OCI-LY3 (cell line): ENCODE results near the gene ABHD17C.
A peak's percentile ranks its signal among the peaks of the same experiment; 100 is the strongest.
"Not testable (repeated sequence)": the region's sequence is repeated elsewhere in the genome, so short reads cannot be mapped to it uniquely, and the experiment has no call there.

Source experiments
- H2AFZ ChIP-seq: fragments of 200-600, 300-600 bp; shearing (Covaris generic); 2 replicates; pipeline ENCODE4 v1.6.0; 2014; ENCODE audit warnings: antibody characterized with exemption, low read depth, low read length
- H3K27ac ChIP-seq: fragments of 200-600, 300-600 bp; sonication (generic); 2 replicates; pipeline ENCODE4 v1.5.1; 2014; ENCODE audit warnings: mild to moderate bottlenecking, low read length, moderate library complexity, mixed read lengths
- H3K27me3 ChIP-seq: fragments of 200-600, 300-600 bp; sonication (generic); 2 replicates; pipeline ENCODE4 v1.6.1; 2014; ENCODE audit warnings: low read depth, low read length, mixed read lengths
- H3K36me3 ChIP-seq: fragments of 200-600, 300-600 bp; sonication (generic); replicated peaks from 2 replicates; pipeline ENCODE3; 2014; ENCODE audit warnings: low read depth, low read length, mixed read lengths
- H3K4me1 ChIP-seq: fragments of 300-600, 200-600 bp; sonication (generic); 2 replicates; pipeline ENCODE4 v1.6.1; 2014; ENCODE audit warnings: low read length, mixed read lengths
- H3K4me2 ChIP-seq: fragments of 200-600, 300-600 bp; sonication (generic); 2 replicates; pipeline ENCODE4 v1.6.1; 2014; ENCODE audit warnings: low read length, mixed read lengths
- H3K4me3 ChIP-seq: fragments of 300-600, 200-600 bp; sonication (generic); 2 replicates; pipeline ENCODE4 v1.5.1; 2014; ENCODE audit warnings: antibody characterized with exemption, mild to moderate bottlenecking, low read length, moderate library complexity
- H3K79me2 ChIP-seq: fragments of 300-600, 200-600 bp; shearing (Covaris generic); 2 replicates; pipeline ENCODE4 v1.6.1; 2014; ENCODE audit warnings: mild to moderate bottlenecking, low read length, mixed read lengths
- H3K9ac ChIP-seq: fragments of 300-600, 200-600 bp; shearing (Covaris generic); 2 replicates; pipeline ENCODE4 v1.6.0; 2014; ENCODE audit warnings: mild to moderate bottlenecking, low read length, moderate library complexity
- H3K9me3 ChIP-seq: fragments of 200-600, 300-600 bp; shearing (Covaris generic); 2 replicates; pipeline ENCODE4 v1.6.1; 2014; ENCODE audit warnings: low read length, mixed read lengths; ENCODE audit not compliant: insufficient read depth
- H4K20me1 ChIP-seq: fragments of 200-600, 300-600 bp; sonication (generic); 2 replicates; pipeline ENCODE4 v1.6.1; 2016; ENCODE audit warnings: low read length, mixed read lengths; ENCODE audit not compliant: insufficient read depth
- EZH2phosphoT487 ChIP-seq: fragments of 200-600 bp; shearing (Covaris generic); IDR thresholded peaks from 2 replicates; pipeline ENCODE4 v1.6.1; 2018; ENCODE audit warnings: antibody characterized with exemption, mixed run types, low read depth
- TF ChIP-seq, protein P1 (sequence below): fragments of 200-600, 300-600 bp; sonication (generic); IDR thresholded peaks from 2 replicates; pipeline ENCODE4 v1.5.1; 2014; ENCODE audit warnings: antibody characterized with exemption, low read length, low read depth

ABHD17C gene

DNA sequence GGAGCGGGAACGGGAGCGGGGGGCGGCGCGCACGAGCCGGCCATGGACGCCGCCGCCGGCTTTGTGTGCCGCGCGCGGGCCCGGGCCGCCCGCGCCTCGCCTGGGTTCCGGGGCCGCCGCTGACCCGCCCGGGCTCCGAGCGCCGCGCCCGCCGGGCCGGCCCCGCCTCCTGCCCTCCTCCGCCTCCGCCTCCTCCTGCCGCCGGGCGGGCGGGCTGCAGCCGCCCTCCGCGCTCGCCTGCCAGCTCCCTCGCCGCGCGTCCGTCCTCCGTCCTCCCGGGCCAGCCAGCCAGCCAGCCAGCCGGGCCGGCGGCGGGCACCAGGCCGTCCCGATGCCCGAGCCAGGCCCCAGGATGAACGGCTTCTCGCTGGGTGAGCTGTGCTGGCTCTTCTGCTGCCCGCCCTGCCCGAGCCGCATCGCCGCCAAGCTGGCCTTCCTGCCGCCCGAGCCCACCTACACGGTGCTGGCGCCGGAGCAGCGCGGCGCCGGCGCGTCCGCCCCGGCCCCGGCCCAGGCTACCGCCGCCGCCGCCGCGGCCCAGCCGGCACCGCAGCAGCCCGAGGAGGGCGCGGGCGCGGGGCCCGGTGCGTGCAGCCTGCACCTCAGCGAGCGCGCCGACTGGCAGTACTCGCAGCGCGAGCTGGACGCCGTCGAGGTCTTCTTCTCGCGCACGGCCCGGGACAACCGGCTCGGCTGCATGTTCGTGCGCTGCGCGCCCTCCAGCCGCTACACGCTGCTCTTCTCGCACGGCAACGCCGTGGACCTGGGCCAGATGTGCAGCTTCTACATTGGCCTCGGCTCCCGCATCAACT is at the start of gene ABHD17C:
Gene ABHD17C, plus strand, starts transcription at position 212 of the 812 bp plus-strand sequence. Its CDS starts 120 bp downstream, at position 332.
- no peaks in the 10 kb centered on the region for H3K9me3 ChIP-seq
- peak within 1 kb of the TSS; percentile 94 for H3K9ac ChIP-seq
- peak within 1 kb of the TSS; percentile 98 for H3K4me3 ChIP-seq
- H3K4me2 ChIP-seq, result peak within 1 kb of the TSS; percentile 93
- H4K20me1 ChIP-seq, result peaks cover 34% of the 10 kb centered on the region
- H3K79me2 ChIP-seq, result peaks cover 49% of the 10 kb centered on the region
- H3K27ac ChIP-seq, result peak within 1 kb of the TSS; percentile 47
- no peaks in the 10 kb centered on the region for H3K27me3 ChIP-seq
- H2AFZ ChIP-seq, result peak within 1 kb of the TSS; percentile 99
- TF ChIP-seq, protein P1, sequence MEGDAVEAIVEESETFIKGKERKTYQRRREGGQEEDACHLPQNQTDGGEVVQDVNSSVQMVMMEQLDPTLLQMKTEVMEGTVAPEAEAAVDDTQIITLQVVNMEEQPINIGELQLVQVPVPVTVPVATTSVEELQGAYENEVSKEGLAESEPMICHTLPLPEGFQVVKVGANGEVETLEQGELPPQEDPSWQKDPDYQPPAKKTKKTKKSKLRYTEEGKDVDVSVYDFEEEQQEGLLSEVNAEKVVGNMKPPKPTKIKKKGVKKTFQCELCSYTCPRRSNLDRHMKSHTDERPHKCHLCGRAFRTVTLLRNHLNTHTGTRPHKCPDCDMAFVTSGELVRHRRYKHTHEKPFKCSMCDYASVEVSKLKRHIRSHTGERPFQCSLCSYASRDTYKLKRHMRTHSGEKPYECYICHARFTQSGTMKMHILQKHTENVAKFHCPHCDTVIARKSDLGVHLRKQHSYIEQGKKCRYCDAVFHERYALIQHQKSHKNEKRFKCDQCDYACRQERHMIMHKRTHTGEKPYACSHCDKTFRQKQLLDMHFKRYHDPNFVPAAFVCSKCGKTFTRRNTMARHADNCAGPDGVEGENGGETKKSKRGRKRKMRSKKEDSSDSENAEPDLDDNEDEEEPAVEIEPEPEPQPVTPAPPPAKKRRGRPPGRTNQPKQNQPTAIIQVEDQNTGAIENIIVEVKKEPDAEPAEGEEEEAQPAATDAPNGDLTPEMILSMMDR, result no peak
- no peak for TF ChIP-seq EZH2phosphoT487
- H3K4me1 ChIP-seq, result peaks cover 18% of the 10 kb centered on the region
- peaks cover 21% of the 10 kb centered on the region for H3K36me3 ChIP-seq

DNA sequence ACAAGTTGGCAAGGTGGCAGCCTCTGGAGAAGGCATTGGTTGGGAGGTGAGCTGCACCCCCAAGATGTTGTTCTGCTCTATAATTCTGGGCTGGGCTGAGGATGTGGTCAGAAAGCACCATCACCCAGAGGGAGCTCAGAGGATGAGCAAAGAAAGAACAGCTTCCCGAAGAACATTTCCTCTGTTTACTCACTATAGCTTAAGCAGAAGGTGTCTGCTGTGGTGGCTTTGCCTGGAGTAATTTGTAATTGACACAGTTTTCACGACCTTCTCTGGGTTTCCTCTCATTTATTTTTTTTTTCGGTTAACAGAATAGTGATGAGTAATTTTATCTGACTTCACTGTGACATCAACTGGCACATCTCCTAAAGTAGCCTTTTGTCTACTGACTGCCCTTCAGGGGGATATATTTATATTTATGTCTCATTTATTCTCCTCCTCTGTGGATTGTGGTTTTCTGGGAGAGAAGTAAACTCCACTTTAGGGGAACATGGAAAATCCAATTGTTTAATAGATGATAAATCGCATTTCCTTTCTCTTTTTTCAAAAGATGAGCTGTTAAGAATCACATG is 49.5 kb upstream of the ABHD17C start:
- Histone ChIP-seq H3K9ac (no peak overlapping the region), H3K9me3 (peaks cover 15% of the 10 kb centered on the region), H3K4me3 (no peak overlapping the region), H2AFZ (no peak overlapping the region), H3K4me2 (no peak overlapping the region), H3K27me3 (no peaks in the 10 kb centered on the region), H3K36me3 (no peaks in the 10 kb centered on the region), H4K20me1 (no peaks in the 10 kb centered on the region), H3K4me1 (no peaks in the 10 kb centered on the region), H3K79me2 (no peaks in the 10 kb centered on the region), H3K27ac (no peak overlapping the region)
- TF ChIP-seq EZH2phosphoT487, result no peak
- TF ChIP-seq, protein P1, result no peak

DNA sequence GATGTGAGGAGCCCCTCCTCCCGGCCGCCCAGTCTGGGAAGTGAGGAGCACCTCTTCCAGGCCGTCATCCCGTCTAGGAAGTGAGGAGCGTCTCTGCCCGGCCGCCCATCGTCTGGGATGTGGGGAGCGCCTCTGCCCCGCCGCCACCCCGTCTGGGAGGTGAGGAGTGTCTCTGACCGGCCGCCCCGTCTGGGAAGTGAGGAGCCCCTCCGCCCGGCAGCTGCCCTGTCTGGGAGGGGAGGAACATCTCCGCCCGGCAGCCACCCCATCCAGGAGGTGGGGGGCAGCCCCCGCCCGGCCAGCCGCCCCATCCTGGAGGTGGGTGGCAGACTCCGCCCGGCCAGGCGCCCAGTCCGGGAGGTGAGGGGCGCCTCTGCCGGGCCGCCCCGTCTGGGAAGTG is 47.7 kb upstream of the ABHD17C start:
- H3K9me3 ChIP-seq, result peaks cover 19% of the 10 kb centered on the region
- not testable (repeated sequence) for H3K27me3 ChIP-seq, H3K79me2 ChIP-seq, H3K4me3 ChIP-seq, H3K4me2 ChIP-seq, H3K9ac ChIP-seq, H3K4me1 ChIP-seq, H3K27ac ChIP-seq, H3K36me3 ChIP-seq, H4K20me1 ChIP-seq, H2AFZ ChIP-seq

DNA sequence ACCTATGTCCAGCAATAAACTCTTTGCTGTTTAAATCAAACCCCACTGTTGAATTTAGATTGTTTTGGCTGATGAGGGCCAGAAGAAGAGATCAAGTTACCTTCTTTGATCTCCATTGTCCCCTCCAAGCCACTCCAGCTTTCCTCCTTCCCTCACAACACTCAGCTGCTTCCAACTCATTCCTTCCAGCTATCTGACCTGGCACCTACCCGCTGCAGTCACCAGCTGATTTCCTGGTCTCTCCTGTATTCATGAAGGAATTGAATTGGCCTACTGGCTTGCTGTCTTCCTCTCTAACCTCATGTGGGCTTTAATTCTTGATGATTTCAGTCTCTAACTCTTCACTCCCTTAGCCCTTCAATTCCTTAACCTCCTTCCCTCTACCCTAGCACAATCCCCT is 40.8 kb upstream of the ABHD17C start:
- no peak overlapping the region for H3K9ac ChIP-seq
- no peaks in the 10 kb centered on the region for H3K79me2 ChIP-seq
- H3K9me3 ChIP-seq, result peaks cover 14% of the 10 kb centered on the region; the same call in 1 of the 2 replicates
- H3K36me3 ChIP-seq, result no peaks in the 10 kb centered on the region
- no peaks in the 10 kb centered on the region for H4K20me1 ChIP-seq
- no peak overlapping the region for H3K4me2 ChIP-seq
- peaks cover 3% of the 10 kb centered on the region; the same call in 1 of the 2 replicates for H3K27me3 ChIP-seq
- H2AFZ ChIP-seq, result no peak overlapping the region
- H3K27ac ChIP-seq, result no peak overlapping the region
- no peak overlapping the region for H3K4me3 ChIP-seq
- TF ChIP-seq EZH2phosphoT487, result no peak
- TF ChIP-seq, protein P1, result no peak
- H3K4me1 ChIP-seq, result no peaks in the 10 kb centered on the region
